Stimulated activated CD4-positive, alpha-beta T cell treated with anti-CD3 and anti-CD28 coated beads, Interleukin-12 subunit alpha, Interleukin-12 subunit beta, amount 100 ng/mL, for 4 hours (primary cell): ENCODE data around the gene SGTA.
"Not testable (repeated sequence)": the region's sequence is repeated elsewhere in the genome, so short reads cannot be mapped to it uniquely, and the experiment has no call there.

Experiments used
- DNase-seq: peaks from one replicate; pipeline ENCODE4 v3.0.0-alpha.2; 2020

Gene SGTA

GRCh38 chr19:2782936-2783780, at the start of gene SGTA:
TSS of gene SGTA (minus strand) at chr19:2783273. CDS start at chr19:2769068, 14,205 bp downstream.
- peak; percentile 92 for DNase-seq

GRCh38 chr19:2827840-2828489, 44.9 kb upstream of the SGTA start:
- no peak for DNase-seq

GRCh38 chr19:2827022-2827421, 43.9 kb upstream of the SGTA start:
- no peak for DNase-seq

- no peak for DNase-seq
Measured at GRCh38 chr19:2824129-2824528, 41.1 kb upstream of the SGTA start.

GRCh38 chr19:2823646-2824045, 40.6 kb upstream of the SGTA start:
- DNase-seq = no peak

GRCh38 chr19:2822846-2823245, 39.8 kb upstream of the SGTA start:
- DNase-seq = no peak

GRCh38 chr19:2820112-2820702, 37.1 kb upstream of the SGTA start:
- peak; percentile 15 for DNase-seq

GRCh38 chr19:2819540-2820111, 36.6 kb upstream of the SGTA start, which contains the start of gene ZNF554:
TSS of gene ZNF554 (plus strand) at chr19:2819868. CDS start at chr19:2820072, 204 bp downstream.
- peak; percentile 100 for DNase-seq

GRCh38 chr19:2817237-2817829, 34.3 kb upstream of the SGTA start:
- not testable (repeated sequence) for DNase-seq

- no peak for DNase-seq
Measured at GRCh38 chr19:2816641-2817040, 33.6 kb upstream of the SGTA start.

- DNase-seq = no peak
Measured at GRCh38 chr19:2815923-2816322, 32.9 kb upstream of the SGTA start.

GRCh38 chr19:2815191-2815614, 32.1 kb upstream of the SGTA start:
- DNase-seq = no peak

- DNase-seq = no peak
Measured at GRCh38 chr19:2814426-2814825, 31.4 kb upstream of the SGTA start.

- DNase-seq = no peak
Measured at GRCh38 chr19:2813235-2814160, 30.4 kb upstream of the SGTA start.

GRCh38 chr19:2812414-2813234, 29.6 kb upstream of the SGTA start:
- no peak for DNase-seq

- DNase-seq = no peak
Measured at GRCh38 chr19:2811735-2812413, 28.8 kb upstream of the SGTA start.

GRCh38 chr19:2811221-2811722, 28.2 kb upstream of the SGTA start:
- DNase-seq = no peak

- DNase-seq = no peak
Measured at GRCh38 chr19:2810141-2811091, 27.3 kb upstream of the SGTA start.
